ENCODE results near the gene CDRT15.

The CDRT15 gene

GRCh38 chr17:14228903-14229302, 7.8 kb downstream of the CDRT15 start:
- CTCF ChIA-PET, result interaction anchor here (0.6 kb wide), 1 partner anchor 929 kb away, joined by 3 read pairs; no protein-coding TSS in a partner anchor
- no peaks in the 10 kb centered on the region for H3K36me3 ChIP-seq (ENCODE audit: control insufficient read depth in 2 of 2, insufficient read depth in 1 of 2, low read length in 2 of 2)
- POLR2A ChIA-PET, result no interaction called here

GRCh38 chr17:14227052-14227451, 9.6 kb downstream of the CDRT15 start:
- no peak for TF ChIP-seq KLF9 (tag by site-specific recombination; IDR thresholded peaks at IDR 0.05; ENCODE audit: low read depth)
- no peak for TF ChIP-seq ZNF248 (tag by site-specific recombination; IDR thresholded peaks at IDR 0.05)
- TF ChIP-seq SALL2 (tag by site-specific recombination; IDR thresholded peaks at IDR 0.05; ENCODE audit: borderline replicate concordance), result no peak
- TF ChIP-seq ZNF843 (tag by site-specific recombination; IDR thresholded peaks at IDR 0.05), result no peak
- TF ChIP-seq, protein P1, sequence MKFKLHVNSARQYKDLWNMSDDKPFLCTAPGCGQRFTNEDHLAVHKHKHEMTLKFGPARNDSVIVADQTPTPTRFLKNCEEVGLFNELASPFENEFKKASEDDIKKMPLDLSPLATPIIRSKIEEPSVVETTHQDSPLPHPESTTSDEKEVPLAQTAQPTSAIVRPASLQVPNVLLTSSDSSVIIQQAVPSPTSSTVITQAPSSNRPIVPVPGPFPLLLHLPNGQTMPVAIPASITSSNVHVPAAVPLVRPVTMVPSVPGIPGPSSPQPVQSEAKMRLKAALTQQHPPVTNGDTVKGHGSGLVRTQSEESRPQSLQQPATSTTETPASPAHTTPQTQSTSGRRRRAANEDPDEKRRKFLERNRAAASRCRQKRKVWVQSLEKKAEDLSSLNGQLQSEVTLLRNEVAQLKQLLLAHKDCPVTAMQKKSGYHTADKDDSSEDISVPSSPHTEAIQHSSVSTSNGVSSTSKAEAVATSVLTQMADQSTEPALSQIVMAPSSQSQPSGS (tag by site-specific recombination; IDR thresholded peaks at IDR 0.05; ENCODE audit: low read depth), result no peak
- TF ChIP-seq KLF7 (tag by site-specific recombination; IDR thresholded peaks at IDR 0.05; ENCODE audit: borderline replicate concordance), result no peak
- no peak for TF ChIP-seq ZNF488 (tag by site-specific recombination; IDR thresholded peaks at IDR 0.05)
- TF ChIP-seq ZNF138 (tag by site-specific recombination; IDR thresholded peaks at IDR 0.05; ENCODE audit: borderline replicate concordance), result no peak
- no peak for TF ChIP-seq ZBTB7A (tag by site-specific recombination; IDR thresholded peaks at IDR 0.05; ENCODE audit: low read depth)
- no peak for TF ChIP-seq ZNF623 (tag by site-specific recombination; IDR thresholded peaks at IDR 0.05)
- no peak for TF ChIP-seq ZNF792 (tag by site-specific recombination; IDR thresholded peaks at IDR 0.05)
- TF ChIP-seq ZNF2 (tag by site-specific recombination; IDR thresholded peaks at IDR 0.05), result no peak
- no peak for TF ChIP-seq MYNN (tag by site-specific recombination; IDR thresholded peaks at IDR 0.05; ENCODE audit: borderline replicate concordance)
- no peak for TF ChIP-seq GLIS1 (tag by site-specific recombination; IDR thresholded peaks at IDR 0.05)
- no peak for TF ChIP-seq ZNF473 (tag by site-specific recombination; IDR thresholded peaks at IDR 0.05)
- no peak for TF ChIP-seq TRIM28 (IDR thresholded peaks at IDR 0.05; ENCODE audit: borderline replicate concordance, low read length)
- no peaks in the 10 kb centered on the region for H3K9me3 ChIP-seq (ENCODE audit: control insufficient read depth, insufficient read depth, low read depth, low read length)
- H3K27ac ChIP-seq (ENCODE audit: extremely low read depth, low read depth, low read length), result no peak overlapping the region
- H3K4me3 ChIP-seq (ENCODE audit: low read depth, low read length), result no peak overlapping the region
- ChIA-PET POLR2A (no interaction called here), CTCF (interaction anchor here (0.7 kb wide), 1 partner anchor 359 kb away, joined by 5 read pairs; no protein-coding TSS in a partner anchor)
- H3K36me3 ChIP-seq (ENCODE audit: control insufficient read depth in 2 of 2, insufficient read depth in 1 of 2, low read length in 2 of 2), result no peaks in the 10 kb centered on the region
- H3K4me1 ChIP-seq (ENCODE audit: control insufficient read depth, insufficient read depth, low read length), result no peaks in the 10 kb centered on the region; the same call in 1 of the 2 replicates

More at GRCh38 chr17:14228903-14229302, 7.8 kb downstream of the CDRT15 start:
- H3K9me3 ChIP-seq (ENCODE audit: control insufficient read depth, insufficient read depth, low read depth, low read length), result no peaks in the 10 kb centered on the region
- no peak overlapping the region for H3K27ac ChIP-seq (ENCODE audit: extremely low read depth, low read depth, low read length)
- H3K4me3 ChIP-seq (ENCODE audit: low read depth, low read length), result no peak overlapping the region
- no peaks in the 10 kb centered on the region for H3K4me1 ChIP-seq (ENCODE audit: control insufficient read depth, insufficient read depth, low read length)
- TF ChIP-seq ZFP3 (tag by site-specific recombination; IDR thresholded peaks at IDR 0.05; ENCODE audit: low read depth) (no peak), ZNF239 (tag by site-specific recombination; IDR thresholded peaks at IDR 0.05) (no peak), KLF10 (tag by site-specific recombination; IDR thresholded peaks at IDR 0.05) (no peak), ZNF266 (tag by site-specific recombination; IDR thresholded peaks at IDR 0.05; ENCODE audit: low read depth) (no peak), ZNF548 (tag by site-specific recombination; IDR thresholded peaks at IDR 0.05) (no peak), ZNF157 (tag by site-specific recombination; IDR thresholded peaks at IDR 0.05) (no peak), ZNF19 (tag by site-specific recombination; IDR thresholded peaks at IDR 0.05; ENCODE audit: low read depth) (no peak), ZNF837 (tag by site-specific recombination; IDR thresholded peaks at IDR 0.05) (no peak), ZNF416 (tag by site-specific recombination; IDR thresholded peaks at IDR 0.05) (no peak)
- TF ChIP-seq, protein P2, sequence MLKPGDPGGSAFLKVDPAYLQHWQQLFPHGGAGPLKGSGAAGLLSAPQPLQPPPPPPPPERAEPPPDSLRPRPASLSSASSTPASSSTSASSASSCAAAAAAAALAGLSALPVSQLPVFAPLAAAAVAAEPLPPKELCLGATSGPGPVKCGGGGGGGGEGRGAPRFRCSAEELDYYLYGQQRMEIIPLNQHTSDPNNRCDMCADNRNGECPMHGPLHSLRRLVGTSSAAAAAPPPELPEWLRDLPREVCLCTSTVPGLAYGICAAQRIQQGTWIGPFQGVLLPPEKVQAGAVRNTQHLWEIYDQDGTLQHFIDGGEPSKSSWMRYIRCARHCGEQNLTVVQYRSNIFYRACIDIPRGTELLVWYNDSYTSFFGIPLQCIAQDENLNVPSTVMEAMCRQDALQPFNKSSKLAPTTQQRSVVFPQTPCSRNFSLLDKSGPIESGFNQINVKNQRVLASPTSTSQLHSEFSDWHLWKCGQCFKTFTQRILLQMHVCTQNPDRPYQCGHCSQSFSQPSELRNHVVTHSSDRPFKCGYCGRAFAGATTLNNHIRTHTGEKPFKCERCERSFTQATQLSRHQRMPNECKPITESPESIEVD (tag by site-specific recombination; IDR thresholded peaks at IDR 0.05), result no peak
